ENCODE results near the gene ANGEL2. TPM values are rescaled to one million over a fixed set of nuclear protein-coding genes. Genes with fewer than 3 reads are reported as not detected.

The ANGEL2 gene
- total RNA-seq, 4 donors from 2014 or later = 23.8 to 53.3 (median 31.2) TPM

GRCh38 chr1:212981025-212981495 lies 34.6 kb downstream of the ANGEL2 start:
- TF ChIP-seq CTCF (IDR thresholded peaks at IDR 0.05) = no peak
- no peak for TF ChIP-seq POLR2A (IDR thresholded peaks at IDR 0.05)
- peak in 1 of 2 donors; percentile 77 for DNase-seq (ENCODE audit: low spot score in 2 of 2)
- no peak overlapping the region for H3K4me3 ChIP-seq (ENCODE audit: low read depth, poor library complexity, severe bottlenecking)
- intact Hi-C loops (cut with DNase I; ENCODE audit: low total_unique reads) = no loop called here
- WGBS, 2 donors = 30 to 42% methylated on average over 11 of the region's 11 CpGs

- H3K4me3 ChIP-seq (ENCODE audit: low read depth, poor library complexity, severe bottlenecking) = no peak overlapping the region
- DNase-seq (ENCODE audit: low spot score in 2 of 2) = peak in 1 of 2 donors; percentile 61
- intact Hi-C loops (cut with DNase I; ENCODE audit: low total_unique reads) = no loop called here
- TF ChIP-seq POLR2A (IDR thresholded peaks at IDR 0.05) (no peak), CTCF (IDR thresholded peaks at IDR 0.05) (no peak)
- 85 to 86% methylated on average over 7 of the region's 7 CpGs for WGBS, 2 donors
These were observed 35.4 kb downstream of the ANGEL2 start for GRCh38 chr1:212980123-212980785.

GRCh38 chr1:212979340-212980122 lies 36.1 kb downstream of the ANGEL2 start:
- 91 to 93% methylated on average over 14 of the region's 14 CpGs for WGBS, 2 donors
- intact Hi-C loops (cut with DNase I; ENCODE audit: low total_unique reads) = no loop called here
- TF ChIP-seq POLR2A (IDR thresholded peaks at IDR 0.05) (no peak), CTCF (IDR thresholded peaks at IDR 0.05) (no peak)
- peak in 1 of 2 donors; percentile 32 for DNase-seq (ENCODE audit: low spot score in 2 of 2)
- no peak overlapping the region for H3K4me3 ChIP-seq (ENCODE audit: low read depth, poor library complexity, severe bottlenecking)

GRCh38 chr1:212977781-212978645 lies 37.7 kb downstream of the ANGEL2 start:
- TF ChIP-seq POLR2A (IDR thresholded peaks at IDR 0.05) (no peak), CTCF (IDR thresholded peaks at IDR 0.05) (no peak)
- peak in 1 of 2 donors; percentile 46 for DNase-seq (ENCODE audit: low spot score in 2 of 2)
- WGBS, 2 donors = 77 to 82% methylated on average over 16 of the region's 16 CpGs
- intact Hi-C loops (cut with DNase I; ENCODE audit: low total_unique reads) = no loop called here
- H3K4me3 ChIP-seq (ENCODE audit: low read depth, poor library complexity, severe bottlenecking) = no peak overlapping the region

GRCh38 chr1:212976586-212976985 lies 39.1 kb downstream of the ANGEL2 start:
- DNase-seq (ENCODE audit: low spot score in 2 of 2) = peak in 1 of 2 donors; percentile 39
- H3K4me3 ChIP-seq (ENCODE audit: low read depth, poor library complexity, severe bottlenecking) = no peak overlapping the region
- TF ChIP-seq CTCF (IDR thresholded peaks at IDR 0.05) = no peak
- no peak for TF ChIP-seq POLR2A (IDR thresholded peaks at IDR 0.05)
- 85 to 87% methylated on average over 9 of the region's 9 CpGs for WGBS, 2 donors
- intact Hi-C loops (cut with DNase I; ENCODE audit: low total_unique reads) = no loop called here

Data from lower leg skin (tissue), 4 donors.